ENCODE data around the gene GNPTAB. TPM values are rescaled to one million over a fixed set of nuclear protein-coding genes. Genes with fewer than 3 reads are reported as not detected.

The GNPTAB gene
- total and polyA plus RNA-seq, 2 of the 8 experiments (the other 6 are each of a cell fraction or from before 2014, with no cell fraction given) = 21.5 to 51.3 TPM

GRCh38 chr12:101722392-101722791, 108.4 kb downstream of the GNPTAB start (continued):
- TF ChIP-seq ATF2 (IDR thresholded peaks at IDR 0.05; ENCODE audit: low read length) (no peak), KDM4A (IDR thresholded peaks at IDR 0.05; ENCODE audit: low read depth, low read length, severe bottlenecking) (no peak), BRCA1 (IDR thresholded peaks at IDR 0.05; ENCODE audit: low read depth, low read length) (no peak), SUZ12 (IDR thresholded peaks at IDR 0.05; ENCODE audit: low read length) (no peak), MAX (IDR thresholded peaks at IDR 0.05) (no peak), SP4 (IDR thresholded peaks at IDR 0.05; ENCODE audit: low read length) (no peak), CHD2 (IDR thresholded peaks at IDR 0.05; ENCODE audit: low read length) (no peak), BACH1 (IDR thresholded peaks at IDR 0.05; ENCODE audit: low read length) (no peak)
